DND-41 (cell line): ENCODE measurements around the gene RGS7.
"Not testable (repeated sequence)": the region's sequence is repeated elsewhere in the genome, so short reads cannot be mapped to it uniquely, and the experiment has no call there.

Experiments used
- ATAC-seq: fragments of 200-7000 bp; cut with Tn5 transposase; 3 replicates; pipeline ENCODE4 v1.9.1; 2021; ENCODE audit warnings: low read depth; ENCODE audit not compliant: insufficient read depth
- DNase-seq: peaks from one replicate; pipeline ENCODE4 v3.0.0-alpha.2; 2020
- H2AFZ ChIP-seq: 2 replicates; pipeline ENCODE4 v1.6.0; 2012; ENCODE audit warnings: low read depth, low read length
- H3K27ac ChIP-seq: 2 replicates; pipeline ENCODE4 v1.5.1; 2012; ENCODE audit warnings: low read length, inconsistent platforms
- H3K27me3 ChIP-seq: fragments of 200-600 bp; sonication (generic); 2 replicates; pipeline ENCODE4 v1.6.0; 2012; ENCODE audit warnings: low read length, mild to moderate bottlenecking, inconsistent platforms; ENCODE audit not compliant: insufficient read depth, poor library complexity
- H3K36me3 ChIP-seq: 2 replicates; pipeline ENCODE4 v1.5.1; 2012; ENCODE audit warnings: low read length, inconsistent platforms; ENCODE audit not compliant: insufficient read depth
- H3K4me1 ChIP-seq: 2 replicates; pipeline ENCODE4 v1.5.1; 2012; ENCODE audit warnings: mild to moderate bottlenecking, low read length; ENCODE audit not compliant: insufficient read depth
- H3K4me2 ChIP-seq: 2 replicates; pipeline ENCODE4 v1.6.0; 2012; ENCODE audit warnings: mild to moderate bottlenecking, moderate library complexity, low read length, inconsistent platforms; ENCODE audit not compliant: insufficient read depth
- H3K4me3 ChIP-seq, 2 experiments: fragments of 200-600 bp in 1 of 2; shearing (Covaris generic) in 1 of 2; 2 replicates each; pipeline ENCODE4 v1.5.1; 2012 to 2016; ENCODE audit warnings: inconsistent platforms in 2 of 2, low read length in 2 of 2, mild to moderate bottlenecking in 2 of 2, low read depth in 1 of 2, moderate library complexity in 1 of 2
- H3K79me2 ChIP-seq: 2 replicates; pipeline ENCODE4 v1.6.0; 2012; ENCODE audit warnings: low read length, inconsistent platforms; ENCODE audit not compliant: insufficient read depth
- H3K9ac ChIP-seq: 2 replicates; pipeline ENCODE4 v1.6.0; 2012; ENCODE audit warnings: low read depth, mild to moderate bottlenecking, inconsistent platforms, low read length, moderate library complexity
- H3K9me3 ChIP-seq: 2 replicates; pipeline ENCODE4 v1.5.1; 2012; ENCODE audit warnings: low read length, moderate library complexity, mild to moderate bottlenecking, inconsistent platforms; ENCODE audit not compliant: insufficient read depth, severe bottlenecking
- H4K20me1 ChIP-seq: 2 replicates; pipeline ENCODE4 v1.6.0; 2012; ENCODE audit warnings: low read length; ENCODE audit not compliant: insufficient read depth
- EZH2 ChIP-seq: IDR thresholded peaks from 3 replicates; pipeline ENCODE4 v1.6.1; 2012; ENCODE audit warnings: borderline replicate concordance, low read depth, mild to moderate bottlenecking, moderate library complexity, low read length, inconsistent platforms; ENCODE audit not compliant: severe bottlenecking
- TF ChIP-seq, protein P1 (sequence below): IDR thresholded peaks from 2 replicates; pipeline ENCODE4 v1.5.1; 2012; ENCODE audit warnings: borderline replicate concordance, low read length, moderate library complexity, mild to moderate bottlenecking; ENCODE audit not compliant: poor library complexity, severe bottlenecking; ENCODE audit errors: extremely low read depth

RGS7 gene

GRCh38 chr1:240888039-240888786 is 468.8 kb downstream of the RGS7 start:
- H3K36me3 ChIP-seq, result no peaks in the 10 kb centered on the region
- no peaks in the 10 kb centered on the region for H3K4me1 ChIP-seq
- DNase-seq (peak; percentile 19), ATAC-seq (no peak)
- H4K20me1 ChIP-seq, result no peaks in the 10 kb centered on the region
- H3K4me2 ChIP-seq, result no peak overlapping the region
- H2AFZ ChIP-seq, result no peak overlapping the region
- no peak overlapping the region for H3K9ac ChIP-seq
- no peak overlapping the region for H3K27ac ChIP-seq
- no peak overlapping the region for H3K4me3 ChIP-seq
- no peaks in the 10 kb centered on the region for H3K9me3 ChIP-seq
- no peaks in the 10 kb centered on the region for H3K27me3 ChIP-seq
- no peaks in the 10 kb centered on the region for H3K79me2 ChIP-seq
- no peak for TF ChIP-seq EZH2
- TF ChIP-seq, protein P1, sequence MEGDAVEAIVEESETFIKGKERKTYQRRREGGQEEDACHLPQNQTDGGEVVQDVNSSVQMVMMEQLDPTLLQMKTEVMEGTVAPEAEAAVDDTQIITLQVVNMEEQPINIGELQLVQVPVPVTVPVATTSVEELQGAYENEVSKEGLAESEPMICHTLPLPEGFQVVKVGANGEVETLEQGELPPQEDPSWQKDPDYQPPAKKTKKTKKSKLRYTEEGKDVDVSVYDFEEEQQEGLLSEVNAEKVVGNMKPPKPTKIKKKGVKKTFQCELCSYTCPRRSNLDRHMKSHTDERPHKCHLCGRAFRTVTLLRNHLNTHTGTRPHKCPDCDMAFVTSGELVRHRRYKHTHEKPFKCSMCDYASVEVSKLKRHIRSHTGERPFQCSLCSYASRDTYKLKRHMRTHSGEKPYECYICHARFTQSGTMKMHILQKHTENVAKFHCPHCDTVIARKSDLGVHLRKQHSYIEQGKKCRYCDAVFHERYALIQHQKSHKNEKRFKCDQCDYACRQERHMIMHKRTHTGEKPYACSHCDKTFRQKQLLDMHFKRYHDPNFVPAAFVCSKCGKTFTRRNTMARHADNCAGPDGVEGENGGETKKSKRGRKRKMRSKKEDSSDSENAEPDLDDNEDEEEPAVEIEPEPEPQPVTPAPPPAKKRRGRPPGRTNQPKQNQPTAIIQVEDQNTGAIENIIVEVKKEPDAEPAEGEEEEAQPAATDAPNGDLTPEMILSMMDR, result peak; percentile 78

DNA sequence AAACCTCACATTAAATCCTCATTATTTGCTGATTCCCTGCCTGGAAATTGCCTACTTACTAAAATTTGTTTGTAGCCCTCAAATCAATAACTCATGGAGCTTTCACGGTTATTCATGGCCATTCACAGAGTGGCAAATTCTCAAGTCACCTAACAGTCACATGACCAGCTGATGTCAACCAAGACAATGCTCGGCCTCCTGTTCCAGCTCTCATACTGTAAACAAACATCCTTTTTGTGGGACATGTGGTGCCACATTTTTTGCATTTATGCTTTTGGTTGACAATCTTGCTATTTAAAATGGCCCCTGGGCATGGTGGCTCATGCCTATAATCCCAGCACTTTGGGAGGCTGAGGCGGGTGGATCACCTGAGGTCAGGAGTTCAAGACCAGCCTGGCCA is 473.5 kb downstream of the RGS7 start:
- H3K4me2 ChIP-seq, result no peak overlapping the region
- TF ChIP-seq, protein P1, result no peak
- TF ChIP-seq EZH2, result no peak
- DNase-seq (no peak), ATAC-seq (no peak)
- H4K20me1 ChIP-seq, result no peaks in the 10 kb centered on the region
- no peak overlapping the region for H3K4me3 ChIP-seq
- H3K79me2 ChIP-seq, result no peaks in the 10 kb centered on the region
- no peak overlapping the region for H3K9ac ChIP-seq
- H3K36me3 ChIP-seq, result no peaks in the 10 kb centered on the region
- H3K4me1 ChIP-seq, result no peaks in the 10 kb centered on the region
- H3K9me3 ChIP-seq, result no peaks in the 10 kb centered on the region
- H3K27ac ChIP-seq, result no peak overlapping the region
- no peaks in the 10 kb centered on the region for H3K27me3 ChIP-seq
- no peak overlapping the region for H2AFZ ChIP-seq

GRCh38 chr1:240882656-240883308 is 474.2 kb downstream of the RGS7 start:
- DNase-seq, H3K27me3 ChIP-seq, H3K27ac ChIP-seq, H2AFZ ChIP-seq, H3K9me3 ChIP-seq, ATAC-seq, H3K4me1 ChIP-seq, H3K4me2 ChIP-seq, H4K20me1 ChIP-seq, H3K4me3 ChIP-seq, H3K36me3 ChIP-seq, H3K9ac ChIP-seq, H3K79me2 ChIP-seq: not testable (repeated sequence)

GRCh38 chr1:240878631-240879030 is 478.4 kb downstream of the RGS7 start:
- Histone ChIP-seq H3K4me2 (no peak overlapping the region), H3K27me3 (no peaks in the 10 kb centered on the region), H3K4me3 (no peak overlapping the region), H3K9me3 (no peaks in the 10 kb centered on the region), H2AFZ (no peak overlapping the region), H4K20me1 (no peaks in the 10 kb centered on the region), H3K79me2 (no peaks in the 10 kb centered on the region), H3K27ac (no peak overlapping the region), H3K9ac (no peak overlapping the region), H3K36me3 (no peaks in the 10 kb centered on the region), H3K4me1 (no peaks in the 10 kb centered on the region)
- ATAC-seq (no peak), DNase-seq (no peak)
- TF ChIP-seq, protein P1, result no peak
- TF ChIP-seq EZH2, result no peak
